ENCODE data around the gene SIPA1L3.
"Not testable (repeated sequence)": the region's sequence is repeated elsewhere in the genome, so short reads cannot be mapped to it uniquely, and the experiment has no call there.

The SIPA1L3 gene, protein sequence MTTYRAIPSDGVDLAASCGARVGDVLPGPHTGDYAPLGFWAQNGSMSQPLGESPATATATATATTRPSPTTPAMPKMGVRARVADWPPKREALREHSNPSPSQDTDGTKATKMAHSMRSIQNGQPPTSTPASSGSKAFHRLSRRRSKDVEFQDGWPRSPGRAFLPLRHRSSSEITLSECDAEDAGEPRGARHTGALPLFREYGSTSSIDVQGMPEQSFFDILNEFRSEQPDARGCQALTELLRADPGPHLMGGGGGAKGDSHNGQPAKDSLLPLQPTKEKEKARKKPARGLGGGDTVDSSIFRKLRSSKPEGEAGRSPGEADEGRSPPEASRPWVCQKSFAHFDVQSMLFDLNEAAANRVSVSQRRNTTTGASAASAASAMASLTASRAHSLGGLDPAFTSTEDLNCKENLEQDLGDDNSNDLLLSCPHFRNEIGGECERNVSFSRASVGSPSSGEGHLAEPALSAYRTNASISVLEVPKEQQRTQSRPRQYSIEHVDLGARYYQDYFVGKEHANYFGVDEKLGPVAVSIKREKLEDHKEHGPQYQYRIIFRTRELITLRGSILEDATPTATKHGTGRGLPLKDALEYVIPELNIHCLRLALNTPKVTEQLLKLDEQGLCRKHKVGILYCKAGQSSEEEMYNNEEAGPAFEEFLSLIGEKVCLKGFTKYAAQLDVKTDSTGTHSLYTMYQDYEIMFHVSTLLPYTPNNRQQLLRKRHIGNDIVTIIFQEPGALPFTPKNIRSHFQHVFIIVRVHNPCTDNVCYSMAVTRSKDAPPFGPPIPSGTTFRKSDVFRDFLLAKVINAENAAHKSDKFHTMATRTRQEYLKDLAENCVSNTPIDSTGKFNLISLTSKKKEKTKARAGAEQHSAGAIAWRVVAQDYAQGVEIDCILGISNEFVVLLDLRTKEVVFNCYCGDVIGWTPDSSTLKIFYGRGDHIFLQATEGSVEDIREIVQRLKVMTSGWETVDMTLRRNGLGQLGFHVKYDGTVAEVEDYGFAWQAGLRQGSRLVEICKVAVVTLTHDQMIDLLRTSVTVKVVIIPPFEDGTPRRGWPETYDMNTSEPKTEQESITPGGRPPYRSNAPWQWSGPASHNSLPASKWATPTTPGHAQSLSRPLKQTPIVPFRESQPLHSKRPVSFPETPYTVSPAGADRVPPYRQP (N-terminal part only)

GRCh38 chr19:37906869-37907734 lies at the start of gene SIPA1L3:
SIPA1L3 (plus strand) TSS chr19:37907208; CDS start chr19:38081566, 174,358 bp downstream.
- peak; percentile 99 to 100 for ATAC-seq

DNA sequence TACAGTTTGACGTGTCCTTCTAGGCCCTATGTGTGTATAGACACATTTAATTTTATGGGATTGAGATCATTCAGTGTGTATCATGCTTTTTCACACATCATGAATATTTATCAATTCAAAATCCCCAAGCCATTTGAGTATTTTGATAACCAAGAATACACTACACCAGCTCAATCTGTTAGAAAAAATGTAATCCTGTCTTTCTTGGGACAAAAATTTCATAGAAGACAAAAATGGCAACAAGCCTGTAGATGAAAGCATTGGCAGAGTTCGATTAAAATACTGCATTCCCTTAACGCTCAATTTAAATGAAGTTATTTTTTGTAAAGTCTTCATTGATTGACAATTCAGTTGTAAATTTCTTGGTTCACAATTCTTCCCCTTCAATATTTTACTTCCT lies 42.5 kb upstream of the SIPA1L3 start:
- ATAC-seq = no peak

GRCh38 chr19:37865930-37866329 lies 41.1 kb upstream of the SIPA1L3 start:
- ATAC-seq = not testable (repeated sequence)

- no peak for ATAC-seq
These were observed 39.2 kb upstream of the SIPA1L3 start for GRCh38 chr19:37867831-37868230.

DNA sequence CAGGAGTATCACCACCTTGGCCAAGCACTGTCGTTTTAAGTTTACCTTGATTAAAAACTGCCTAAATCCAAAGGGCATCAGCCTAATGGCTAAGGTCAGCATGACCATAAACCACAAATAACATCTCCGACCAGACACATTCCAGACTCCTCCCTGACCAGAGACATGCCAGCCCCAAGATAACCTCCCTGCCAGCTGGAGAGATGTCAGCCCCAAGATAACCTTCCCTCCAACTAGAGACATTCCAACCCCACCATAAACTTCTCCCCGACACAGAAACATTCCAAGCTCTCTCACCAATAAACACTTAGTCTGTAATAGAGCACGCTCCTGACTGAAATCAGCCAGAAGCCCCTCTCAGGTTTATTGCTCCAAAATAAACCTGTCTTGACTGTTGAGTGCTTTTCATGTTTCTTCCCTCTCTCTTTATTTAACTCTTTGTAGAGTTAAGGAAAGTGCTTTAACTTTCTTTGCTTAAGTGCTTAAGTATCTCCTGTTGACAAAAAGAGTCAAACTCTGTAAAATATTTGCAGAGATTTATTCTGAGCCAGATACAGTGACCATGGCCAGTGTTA lies 37.2 kb upstream of the SIPA1L3 start:
- no peak for ATAC-seq

DNA sequence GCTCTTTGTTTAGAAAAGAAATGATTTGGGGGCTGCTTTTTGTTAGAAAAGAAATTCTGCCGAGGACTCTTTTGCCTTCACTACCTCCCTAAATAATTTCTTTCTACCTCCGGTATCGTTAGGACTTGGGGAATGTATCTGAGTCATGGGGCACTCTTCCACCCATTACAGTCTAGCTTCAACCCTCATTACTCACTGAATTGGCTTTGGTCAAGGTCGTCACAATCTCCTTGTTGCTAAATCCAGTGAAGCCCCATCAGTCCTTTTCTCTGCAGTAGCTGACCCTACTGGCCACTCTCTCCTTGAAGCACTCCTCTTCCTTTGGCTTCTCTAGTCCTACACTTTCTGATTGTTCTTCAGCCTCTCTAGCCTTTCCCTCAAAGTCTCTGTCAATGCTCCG lies 34.6 kb upstream of the SIPA1L3 start:
- ATAC-seq = no peak

- ATAC-seq = no peak
These were observed 32.2 kb upstream of the SIPA1L3 start for GRCh38 chr19:37874784-37875183.

GRCh38 chr19:37876032-37876431 lies 31.0 kb upstream of the SIPA1L3 start:
- no peak for ATAC-seq

- no peak for ATAC-seq
These were observed 29.9 kb upstream of the SIPA1L3 start for GRCh38 chr19:37877147-37877546.

GRCh38 chr19:37885392-37885791 lies 21.6 kb upstream of the SIPA1L3 start:
- ATAC-seq = no peak

- no peak for ATAC-seq
These were observed 20.4 kb upstream of the SIPA1L3 start for GRCh38 chr19:37886571-37886970.

DNA sequence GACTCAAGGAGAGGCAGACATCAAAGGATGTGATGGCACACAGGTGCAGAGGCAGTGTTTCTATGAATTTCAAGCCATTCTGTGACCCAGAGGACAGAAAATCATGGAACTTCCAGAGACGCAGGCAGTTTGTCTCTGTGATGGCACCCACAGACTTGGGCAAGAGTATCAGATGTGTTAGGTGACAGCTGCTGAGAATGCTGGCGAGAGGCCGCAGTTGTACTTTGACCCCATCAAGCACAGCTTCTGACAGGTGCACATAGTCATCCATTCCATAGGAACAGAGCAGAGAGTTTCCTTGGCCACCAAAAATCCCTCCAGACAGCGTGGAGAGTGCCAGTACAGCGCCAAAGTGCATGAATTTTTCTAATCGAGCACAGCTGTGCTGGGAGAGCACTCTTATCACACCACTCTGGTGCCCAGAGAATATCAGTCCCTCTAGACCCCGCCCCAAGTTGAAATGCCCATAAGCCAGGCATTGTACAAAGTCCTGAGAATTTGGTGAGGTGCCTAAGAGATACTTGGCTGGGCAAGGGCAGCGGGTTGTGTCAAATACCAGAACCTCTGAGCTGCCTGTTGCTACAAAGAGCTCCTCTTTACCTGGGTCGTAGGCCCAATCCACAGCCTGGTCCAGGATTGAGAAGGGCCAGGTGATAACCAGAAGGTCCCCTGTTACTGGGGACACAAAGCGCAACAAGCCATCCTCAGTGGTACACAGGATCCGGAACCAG lies 13.0 kb upstream of the SIPA1L3 start:
- no peak for ATAC-seq

- ATAC-seq = no peak
These were observed 10.8 kb upstream of the SIPA1L3 start for GRCh38 chr19:37896180-37896579.

GRCh38 chr19:37899453-37899852 lies 7.6 kb upstream of the SIPA1L3 start:
- no peak for ATAC-seq

GRCh38 chr19:37899966-37900365 lies 7.0 kb upstream of the SIPA1L3 start:
- no peak for ATAC-seq

DNA sequence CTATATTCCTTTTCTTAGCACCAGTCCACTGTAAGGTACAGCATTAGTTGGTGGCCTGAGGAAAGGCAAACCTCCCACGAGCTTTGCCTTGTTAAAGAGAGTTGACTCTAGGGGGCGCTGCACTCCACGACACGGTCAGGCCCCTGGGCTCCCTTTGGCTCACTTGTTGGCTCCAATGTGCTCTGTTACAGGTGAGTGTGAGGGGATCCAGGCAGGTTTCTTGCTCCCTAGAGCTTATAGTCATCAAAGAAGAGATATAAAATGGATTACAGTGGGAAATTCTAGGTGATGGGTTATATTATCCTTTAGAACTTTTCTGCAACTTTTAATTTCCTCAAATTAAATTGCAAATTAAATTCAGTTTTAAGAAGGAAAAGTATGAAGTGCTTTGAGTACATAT lies 4.3 kb upstream of the SIPA1L3 start:
- ATAC-seq = peak in 1 of 2 donors; percentile 30

DNA sequence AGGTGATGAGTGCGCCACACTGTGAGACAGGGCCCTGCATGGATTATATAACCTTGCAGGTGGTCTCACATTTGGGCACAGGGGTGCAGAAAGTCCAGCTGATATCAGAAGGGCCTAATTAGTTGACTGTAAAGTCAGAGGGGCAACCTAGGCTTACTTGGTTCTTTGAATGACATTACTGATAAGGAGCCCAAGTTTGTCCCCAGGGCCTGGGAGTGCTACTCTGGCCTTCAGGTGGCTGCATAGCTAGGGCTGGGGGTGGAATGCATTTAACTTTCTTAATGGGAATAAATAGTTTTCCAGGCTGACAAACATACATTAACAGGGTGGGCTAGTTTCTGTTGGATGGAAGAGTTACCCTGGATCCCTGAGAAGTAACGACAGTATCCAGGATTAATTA lies 3.9 kb upstream of the SIPA1L3 start:
- ATAC-seq = no peak

- peak in 1 of 2 donors; percentile 12 for ATAC-seq
These were observed 801 bp upstream of the SIPA1L3 start, which contains the start of gene WDR87 for GRCh38 chr19:37905946-37906868. WDR87 (minus strand) TSS chr19:37906594; CDS start chr19:37898239, 8,355 bp downstream.

GRCh38 chr19:37907735-37908455 lies 887 bp downstream of the SIPA1L3 start:
- no peak for ATAC-seq

Data from activated CD4-positive, CD25-positive, alpha-beta regulatory T cell treated with anti-CD3 and anti-CD28 coated beads, Interleukin-2, amount 50 U/mL, for 24 hours (primary cell).